Caki2 (cell line): Measurements from ENCODE around the gene VASN. TPM values are rescaled to one million over a fixed set of nuclear protein-coding genes. Genes with fewer than 3 reads are reported as not detected.
A peak's percentile ranks its signal among the peaks of the same experiment; 100 is the strongest.
"Not testable (repeated sequence)": the region's sequence is repeated elsewhere in the genome, so short reads cannot be mapped to it uniquely, and the experiment has no call there.

ENCODE experiments used
- DNase-seq: peaks from one replicate; pipeline ENCODE4 v3.0.0-alpha.2; 2015; ENCODE audit warnings: low read depth
- in situ Hi-C: cut with HindIII; loops from 2 replicates; pipeline ENCODE4 v1.10.0; 2016; ENCODE audit warnings: low sequenced_read_pairs, low pct_unique_long_range_greater_than_20kb, mixed read lengths
- total RNA-seq: library from RNA; depleted of rRNA; stranded (reverse); fragments of >200 nt; shearing (Covaris generic); gene quantifications from 2 replicates; pipeline ENCODE4 v1.2.3, GENCODE V29; 2014; ENCODE audit warnings: low replicate concordance; rRNA removed

The VASN gene
- total RNA-seq: 4.3 and 5.5 TPM in 2 replicates

DNA sequence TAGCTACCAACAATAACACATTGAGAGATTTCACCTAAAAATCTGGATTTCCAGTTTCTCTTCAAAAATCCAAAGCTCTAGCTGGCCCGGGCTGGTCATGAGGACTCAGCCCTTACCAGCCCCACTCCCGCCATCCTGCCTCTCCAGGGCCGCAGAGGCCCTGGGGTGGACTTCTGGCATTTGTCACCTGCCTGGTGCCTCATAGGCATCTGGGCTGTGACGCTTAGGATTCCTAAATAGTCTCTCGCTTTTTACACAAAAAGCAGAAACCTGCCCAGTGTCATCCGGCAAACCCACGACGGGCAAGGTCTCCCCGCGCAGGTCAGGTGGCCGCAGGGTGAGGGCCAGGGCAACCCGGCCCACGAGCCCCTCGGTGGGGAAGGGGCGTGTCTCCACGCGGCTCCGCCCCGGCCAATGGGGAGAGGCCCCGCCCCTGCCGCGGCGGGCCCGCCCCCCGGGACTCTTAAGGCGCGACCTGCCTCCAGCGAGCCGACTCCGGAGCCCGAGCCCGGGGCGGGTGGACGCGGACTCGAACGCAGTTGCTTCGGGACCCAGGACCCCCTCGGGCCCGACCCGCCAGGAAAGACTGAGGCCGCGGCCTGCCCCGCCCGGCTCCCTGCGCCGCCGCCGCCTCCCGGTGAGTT is at the start of gene VASN:
VASN (plus strand) TSS at position 492 of the 644 bp plus-strand sequence. CDS start 9,030 bp downstream, outside the sequence.
- in situ Hi-C loops: no loop called here
- peak; percentile 70 for DNase-seq

DNA sequence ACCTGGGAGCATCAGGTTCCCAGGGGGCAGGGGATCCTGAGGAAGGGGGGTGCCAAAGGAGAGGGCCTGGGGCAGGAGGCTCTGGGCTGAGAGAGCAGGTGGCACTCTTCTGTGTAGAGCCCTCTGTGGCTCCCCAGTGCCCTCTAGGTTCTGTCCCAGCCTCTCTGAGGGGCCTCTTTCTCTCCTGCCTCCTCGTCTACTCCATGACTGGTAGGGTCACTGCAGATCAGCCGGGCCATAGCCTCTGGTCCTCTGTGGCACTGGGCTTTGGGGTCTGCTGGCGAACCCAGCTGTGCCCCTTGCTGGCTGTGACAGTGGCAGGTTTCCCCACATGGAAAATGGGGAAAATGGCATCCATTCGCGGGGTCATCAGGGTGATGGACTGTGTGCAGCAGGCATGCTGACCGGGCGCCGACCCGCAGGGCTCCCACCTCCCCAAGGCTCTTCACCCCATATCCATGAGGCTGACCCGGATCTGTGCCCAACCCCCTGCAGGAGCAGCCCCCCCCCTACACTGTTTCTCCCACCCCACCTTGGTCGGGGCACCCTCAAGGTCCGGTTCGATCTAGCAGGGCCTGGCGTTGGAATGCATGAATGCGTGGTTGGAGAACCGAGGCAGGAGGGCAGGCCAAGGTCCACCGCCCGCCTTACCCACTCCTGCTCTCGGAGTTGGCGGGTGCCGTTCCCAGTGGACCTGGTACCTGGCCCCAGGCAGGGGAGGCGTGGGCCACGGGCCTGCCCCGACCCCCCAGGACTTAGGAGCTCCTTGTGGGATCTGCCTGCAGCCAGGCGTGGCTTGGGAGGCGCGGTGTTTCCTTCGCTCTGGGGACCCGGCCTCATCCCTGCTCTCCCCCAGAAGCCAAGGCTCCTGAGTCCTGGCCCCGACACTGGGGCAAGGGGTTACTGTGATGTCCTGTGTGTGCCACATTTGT is 49.3 kb upstream of the VASN start:
- in situ Hi-C loops: no loop called here
- DNase-seq: no peak

DNA sequence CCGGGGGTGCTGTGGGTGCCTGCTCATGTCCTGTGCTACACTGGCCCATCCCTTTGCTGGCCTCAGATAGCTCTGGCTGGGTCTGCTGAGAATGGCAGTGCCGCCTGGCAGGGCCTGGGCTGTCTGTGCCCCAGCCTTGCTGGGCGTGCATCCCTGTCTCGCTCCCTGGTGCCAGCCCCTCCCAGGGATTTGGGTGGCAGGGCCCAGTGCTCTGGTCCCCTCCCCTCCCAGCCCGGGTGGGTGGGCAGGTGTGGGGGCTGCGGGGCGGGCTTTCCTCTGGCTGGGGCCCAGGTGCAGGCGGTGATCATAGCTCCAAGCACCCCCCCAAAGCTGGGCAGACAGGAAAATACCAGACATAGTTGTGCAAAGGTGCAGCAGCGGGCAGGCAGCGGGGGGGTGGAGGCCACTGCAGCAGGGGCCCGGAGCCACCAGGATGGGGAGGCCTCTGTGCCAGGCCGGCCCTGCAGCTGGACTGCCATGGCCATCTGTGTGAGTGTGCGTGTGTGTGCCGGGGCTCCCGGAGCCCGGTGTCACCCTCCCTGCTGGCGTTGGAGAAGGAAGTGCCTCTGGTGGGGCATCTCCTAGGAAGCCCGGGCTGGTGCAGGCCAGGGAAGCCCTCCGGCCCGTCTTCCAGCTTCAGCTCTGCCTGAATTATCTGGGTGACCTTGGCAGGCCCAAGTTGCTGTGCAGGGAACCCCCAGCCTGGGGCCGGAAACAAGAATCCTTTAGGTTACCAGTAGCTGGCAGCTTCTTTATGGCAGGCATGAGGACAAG is 48.4 kb upstream of the VASN start:
- no peak for DNase-seq
- in situ Hi-C loops: no loop called here

DNA sequence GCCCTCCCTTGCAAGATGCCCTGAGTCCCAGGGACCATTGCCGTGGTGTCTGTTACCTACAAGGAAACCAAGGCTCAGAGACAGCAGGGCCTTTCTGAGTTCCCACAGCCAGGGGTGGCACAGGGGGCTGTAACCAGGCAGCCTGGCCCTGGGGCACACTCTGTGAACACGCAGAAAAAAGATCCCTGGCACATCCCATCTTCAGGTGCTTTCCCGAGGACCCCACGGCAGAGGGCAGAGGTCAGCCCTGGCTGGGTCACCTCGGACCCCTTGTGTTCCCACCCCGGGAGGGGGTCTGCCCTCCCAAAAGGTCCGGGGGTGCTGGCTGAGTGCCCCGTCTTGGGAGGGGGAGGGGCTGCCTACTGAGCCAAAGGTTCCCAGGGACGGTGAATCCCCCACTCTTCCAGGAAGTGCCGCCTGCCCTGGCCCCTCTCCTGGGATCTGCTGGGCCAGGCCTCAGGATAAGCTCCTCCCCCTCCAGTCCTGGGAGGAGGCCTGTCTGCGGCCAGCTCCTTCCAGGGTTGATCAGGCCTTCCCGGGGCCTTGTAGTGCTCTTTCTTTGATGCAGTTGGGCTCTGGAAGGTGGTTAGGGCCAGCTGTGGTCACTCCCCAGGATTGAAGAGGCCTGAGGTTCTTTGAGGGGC is 47.7 kb upstream of the VASN start:
- in situ Hi-C loops: no loop called here
- DNase-seq: peak; percentile 57

DNA sequence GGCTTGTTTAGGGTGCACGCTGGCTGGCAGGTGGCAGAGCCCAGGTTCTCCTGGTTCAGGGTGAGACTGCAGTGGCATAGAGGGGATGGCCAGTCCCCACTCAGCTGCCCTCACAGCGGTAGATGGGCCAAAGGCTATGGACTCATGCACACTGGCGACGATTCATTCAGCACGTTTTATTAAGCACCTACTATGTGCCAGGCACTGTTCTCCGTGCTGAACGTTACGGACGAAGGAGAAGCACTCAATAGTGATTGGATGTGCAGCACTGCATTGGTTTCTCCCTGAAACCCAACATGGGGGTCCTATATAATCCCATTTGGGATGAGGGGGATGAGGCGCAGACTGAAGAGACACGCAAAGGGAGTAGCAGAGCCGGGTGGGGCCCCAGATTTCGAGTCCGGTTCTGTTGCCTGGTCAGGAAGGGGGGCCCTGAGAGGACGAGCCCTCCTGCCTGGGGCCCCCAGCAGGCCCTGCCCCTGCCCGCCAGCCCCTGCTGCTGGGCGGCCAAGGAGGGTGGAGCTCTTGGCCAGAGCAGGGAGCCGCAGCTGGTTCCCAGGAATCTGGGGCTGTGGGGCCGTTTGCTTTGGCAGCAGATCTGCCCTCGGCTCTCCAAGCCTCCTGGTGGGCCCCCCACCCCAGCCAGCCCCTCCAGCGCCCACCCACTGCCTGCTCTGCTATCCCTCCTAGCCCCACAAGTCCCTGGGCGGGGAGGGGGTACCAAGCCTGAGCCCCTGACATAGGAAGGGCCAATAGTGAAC is 47.0 kb upstream of the VASN start:
- no peak for DNase-seq
- in situ Hi-C loops: no loop called here

DNA sequence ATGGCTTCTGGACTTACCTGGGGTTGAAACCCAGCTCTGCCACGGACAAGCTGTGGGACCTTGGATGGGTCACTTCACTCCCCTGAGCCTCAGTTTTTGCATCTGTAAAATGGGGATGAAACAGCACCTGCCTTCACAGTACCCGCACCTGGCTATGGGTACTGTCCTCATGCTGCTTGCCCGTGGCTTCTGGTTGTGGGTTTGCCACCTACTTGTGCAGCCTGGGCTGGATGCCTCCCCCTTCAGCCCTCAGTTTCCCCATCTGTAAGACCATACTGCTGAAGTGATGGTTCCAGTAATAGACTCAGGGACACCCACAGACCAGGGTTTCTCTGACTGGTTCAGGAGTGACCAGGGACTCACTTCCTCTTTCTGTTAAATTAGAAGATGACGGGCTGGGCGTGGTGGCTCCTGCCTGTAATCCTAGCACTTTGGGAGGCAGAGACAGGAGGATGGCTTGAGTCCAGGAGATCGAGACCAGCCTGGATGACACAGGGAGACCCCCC is 46.3 kb upstream of the VASN start:
- in situ Hi-C loops: no loop called here
- DNase-seq: no peak

DNA sequence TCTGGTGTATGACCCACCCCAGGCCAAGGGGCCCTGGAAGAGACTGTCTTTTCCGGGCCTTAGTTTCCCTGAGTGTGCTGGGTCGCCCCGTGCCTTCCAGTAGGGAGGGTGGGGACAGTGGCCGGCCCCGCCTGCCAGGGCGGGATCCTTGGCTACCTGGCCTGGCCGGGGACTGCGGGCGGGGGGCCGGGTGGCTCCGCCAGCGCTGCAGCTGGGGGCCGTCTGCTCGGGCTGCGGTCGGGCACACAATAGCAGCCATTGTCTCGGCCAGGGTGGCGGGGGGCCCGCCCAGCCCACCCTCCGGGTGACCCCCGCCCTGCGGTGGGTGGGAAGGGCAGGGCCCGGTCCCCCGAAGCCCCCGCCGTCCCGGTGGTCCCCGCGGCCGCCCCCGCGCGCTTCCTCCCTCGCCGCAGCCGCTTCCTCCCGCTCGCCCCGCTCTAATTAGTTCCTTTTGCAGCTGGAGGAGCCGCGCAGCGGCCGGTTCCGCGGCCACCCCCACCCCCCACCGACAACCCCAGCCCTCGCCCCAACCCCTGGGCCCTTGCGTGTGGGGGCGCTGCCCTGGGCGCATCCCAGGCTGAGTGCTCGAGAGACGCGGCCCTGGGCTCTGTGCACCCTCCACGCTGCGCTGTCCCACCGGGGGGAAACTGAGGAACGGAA is 44.1 kb upstream of the VASN start:
- DNase-seq: no peak
- in situ Hi-C loops: no loop called here

DNA sequence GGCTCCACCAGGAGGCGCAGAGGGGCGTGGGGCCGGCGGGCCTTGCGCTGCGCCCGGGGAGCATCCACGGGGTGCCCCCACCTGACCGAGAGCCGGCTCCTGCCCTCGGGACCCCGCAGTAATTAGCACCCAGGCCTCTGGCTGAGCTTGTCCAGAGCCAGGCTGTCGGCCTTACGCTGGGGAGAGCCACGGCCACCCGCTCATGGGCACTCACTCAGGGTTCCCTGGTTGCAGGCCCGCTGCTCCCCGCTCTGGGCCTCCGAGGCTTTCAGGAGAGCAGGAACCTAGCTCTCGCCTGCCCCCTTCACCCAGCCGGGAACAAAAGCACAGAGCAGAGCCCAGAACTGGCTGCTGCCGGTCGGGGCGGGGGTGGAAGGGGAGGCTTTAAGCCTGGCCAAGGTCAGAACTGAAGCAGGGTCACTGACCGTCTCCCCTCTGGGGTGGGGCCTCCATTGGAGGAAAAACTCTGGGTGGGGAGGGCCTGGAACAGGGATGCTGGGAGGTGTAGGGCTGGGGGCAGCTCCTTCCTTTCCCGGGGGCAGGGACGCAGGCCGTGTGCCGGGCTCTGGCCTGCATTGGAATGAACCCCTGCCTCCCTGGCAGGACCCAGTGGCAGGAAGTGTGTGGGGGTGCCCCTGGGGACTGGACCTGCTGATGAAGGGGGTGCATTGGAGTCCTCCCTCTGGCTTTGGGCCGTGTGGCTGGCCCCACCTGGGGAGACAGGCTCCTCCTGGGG is 43.4 kb upstream of the VASN start:
- no peak for DNase-seq
- in situ Hi-C loops: no loop called here

DNA sequence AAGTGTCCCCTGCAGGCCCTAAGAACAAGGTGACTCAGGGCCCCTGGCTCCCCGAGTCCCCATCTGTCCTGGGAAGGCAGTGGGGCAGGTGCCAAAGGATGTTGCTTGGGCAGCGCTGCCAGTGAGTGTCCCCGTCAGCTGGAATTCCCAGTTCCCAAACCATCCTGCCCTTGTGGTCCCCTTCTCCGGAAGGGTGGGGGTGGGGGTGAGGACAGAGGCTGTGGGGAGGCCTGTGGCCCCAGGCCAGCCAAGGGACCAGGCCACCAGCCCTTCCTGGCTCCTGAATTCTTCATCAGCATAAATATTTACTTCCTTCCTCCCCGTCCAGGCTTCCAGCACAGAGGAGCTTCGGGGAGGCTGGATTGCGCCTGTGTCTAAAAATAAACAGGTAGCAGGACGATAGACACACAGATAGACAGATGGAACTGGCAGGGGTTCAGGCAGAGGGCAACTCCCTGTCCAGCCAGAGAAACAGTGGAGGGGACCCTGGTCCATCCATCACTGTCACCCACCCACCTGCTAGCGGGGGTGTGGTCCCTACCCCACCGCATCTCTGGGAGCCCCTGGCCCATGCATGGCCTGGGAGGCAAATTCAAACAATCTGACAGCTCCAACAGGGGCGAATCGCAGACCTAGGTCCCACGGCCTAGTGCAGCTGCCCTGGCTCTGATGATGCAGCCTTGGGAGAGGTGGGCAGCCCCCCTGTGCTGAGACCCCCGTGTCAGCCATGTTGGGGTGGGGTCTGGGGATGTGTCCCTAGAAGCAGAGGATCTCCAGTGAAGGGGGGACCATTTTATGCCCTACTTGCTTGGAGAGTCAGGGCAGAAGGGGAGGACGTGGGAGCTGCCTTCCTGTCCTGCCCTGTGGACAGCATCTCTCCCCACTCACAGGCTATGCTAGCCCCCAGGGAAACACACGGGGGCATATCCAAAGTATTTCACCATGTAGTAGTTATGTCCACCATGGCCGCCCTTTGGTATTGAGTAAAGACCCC is 42.6 kb upstream of the VASN start:
- DNase-seq: no peak

DNA sequence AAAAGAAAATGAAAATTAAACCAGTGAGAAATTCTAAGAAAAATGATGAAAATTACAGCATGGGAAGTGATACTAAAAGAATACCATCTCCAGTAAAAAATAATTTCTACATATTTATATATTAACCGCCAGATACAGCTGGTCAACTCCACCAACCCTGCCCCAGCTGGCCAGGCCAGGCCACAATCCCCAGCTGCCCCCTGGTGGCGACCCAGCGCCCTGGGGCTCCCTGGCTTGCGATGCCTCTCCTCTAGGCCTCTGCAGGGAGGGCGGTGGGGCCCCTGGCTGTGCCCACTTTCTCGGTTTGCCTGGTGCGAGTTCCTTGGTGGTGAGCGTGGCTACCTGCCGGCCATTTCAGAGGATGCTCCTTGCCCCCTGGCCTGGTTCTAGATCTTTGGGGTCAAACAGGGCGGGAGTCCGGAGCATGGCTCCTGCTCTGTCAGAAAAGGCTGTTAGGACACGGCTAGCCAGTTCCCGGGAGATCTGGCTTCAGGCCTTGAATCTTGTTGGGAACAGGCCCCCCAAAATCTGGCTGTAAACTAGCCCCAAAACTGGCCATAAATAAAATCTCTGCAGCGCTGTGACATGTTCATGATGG is 41.3 kb upstream of the VASN start:
- DNase-seq: peak; percentile 50
- in situ Hi-C loops: no loop called here

More for the DNA sequence above, 42.6 kb upstream of the VASN start:
- in situ Hi-C loops: no loop called here

DNA sequence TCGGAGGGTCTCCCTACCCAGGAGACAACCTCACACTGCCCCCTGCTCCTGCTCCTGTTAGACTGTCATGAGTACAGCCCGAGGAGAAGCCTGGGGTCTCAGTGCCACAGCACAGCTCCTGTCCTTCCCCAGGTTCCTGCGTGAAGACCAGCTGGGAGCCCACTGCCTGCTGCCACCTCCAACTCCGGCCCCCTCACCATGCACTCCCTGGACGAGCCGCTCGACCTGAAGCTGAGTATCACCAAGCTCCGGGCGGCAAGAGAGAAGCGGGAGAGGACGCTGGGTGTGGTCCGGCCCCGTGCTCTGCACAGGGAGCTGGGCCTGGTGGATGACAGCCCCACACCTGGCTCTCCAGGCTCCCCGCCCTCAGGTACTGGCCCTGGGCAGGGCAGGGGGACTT is 39.6 kb upstream of the VASN start:
- no peak for DNase-seq
- in situ Hi-C loops: no loop called here

DNA sequence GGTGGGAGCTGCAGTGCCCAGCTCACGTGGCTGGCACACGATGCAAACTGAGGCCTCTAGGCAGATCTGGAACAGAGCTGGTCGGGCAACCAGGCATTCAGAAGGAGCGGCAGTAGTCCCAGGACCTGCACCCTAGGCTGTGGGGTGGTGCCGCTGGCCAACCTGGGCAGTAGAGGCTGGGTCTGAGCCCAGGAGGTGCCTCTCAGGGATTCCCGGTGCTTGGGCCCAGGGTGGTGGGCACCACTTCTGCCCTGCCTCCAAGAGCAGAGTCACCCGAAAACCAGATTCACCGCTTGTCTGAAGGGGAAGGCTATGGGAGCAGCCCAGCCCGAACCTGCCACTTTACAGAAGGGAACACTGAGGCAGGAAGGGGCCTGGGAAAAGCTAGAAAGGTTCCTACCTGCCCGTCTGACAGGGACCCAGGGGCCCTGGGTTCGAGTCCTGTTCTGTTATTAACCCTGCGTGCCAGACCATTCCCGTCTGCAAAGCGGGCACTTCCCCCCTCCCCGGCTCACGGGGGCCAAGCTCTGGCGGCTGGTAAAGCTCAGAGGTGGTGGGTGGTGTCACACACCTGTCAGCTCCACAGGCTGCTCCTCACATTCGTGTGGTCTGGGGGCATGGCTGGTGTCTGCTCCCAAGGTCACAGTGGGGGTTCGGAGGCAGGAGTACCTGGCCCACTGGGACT is 38.9 kb upstream of the VASN start:
- in situ Hi-C loops: no loop called here
- no peak for DNase-seq

DNA sequence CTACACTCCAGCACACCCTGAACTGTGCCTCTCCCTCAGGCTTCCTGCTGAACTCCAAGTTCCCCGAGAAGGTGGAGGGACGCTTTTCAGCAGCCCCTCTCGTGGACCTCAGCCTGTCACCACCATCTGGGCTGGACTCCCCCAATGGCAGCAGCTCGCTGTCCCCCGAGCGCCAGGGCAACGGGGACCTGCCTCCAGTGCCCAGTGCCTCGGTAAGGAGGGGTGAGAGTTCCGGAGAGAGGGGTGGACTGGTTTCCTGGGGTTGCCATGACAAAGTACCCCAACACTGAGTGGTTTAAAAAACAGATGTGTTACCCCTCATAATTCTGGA is 38.4 kb upstream of the VASN start:
- no peak for DNase-seq
- in situ Hi-C loops: no loop called here

DNA sequence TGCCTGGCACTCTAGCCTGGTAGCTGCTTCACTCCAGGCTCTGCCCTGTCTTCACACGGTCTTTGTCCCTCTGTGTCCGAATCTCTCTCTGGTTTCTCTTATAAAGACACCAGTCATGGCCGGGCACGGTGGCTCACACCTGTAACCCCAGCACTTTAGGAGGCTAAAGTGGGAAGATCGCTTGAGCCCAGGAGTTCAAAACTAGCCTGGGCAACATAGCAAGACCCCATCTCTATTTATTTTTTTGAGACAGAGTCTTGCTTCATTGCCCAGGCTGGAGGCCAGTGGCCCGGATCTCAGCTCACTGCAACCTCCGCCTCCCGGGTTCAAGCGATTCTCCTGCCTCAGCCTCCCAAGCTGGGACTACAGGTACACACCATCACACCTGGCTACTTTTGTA is 37.9 kb upstream of the VASN start:
- DNase-seq, in situ Hi-C loops: not testable (repeated sequence)
